A673 (cell line): ENCODE data around the gene RPS27A. TPM values are rescaled to one million over a fixed set of nuclear protein-coding genes. Genes with fewer than 3 reads are reported as not detected.
"Not testable (repeated sequence)": the region's sequence is repeated elsewhere in the genome, so short reads cannot be mapped to it uniquely, and the experiment has no call there.

Experiments
- BruUV-seq: library from RNA; stranded (reverse); fragments of 400-500 nt; replicated peaks from 2 replicates; lab custom pipeline; 2021; lab: Mats Ljungman, UMichigan
- CTCF ChIA-PET: fragments of 300-600 bp; sonication (Branson Sonifier 250); formaldehyde crosslinking; loops from one replicate; lab custom pipeline; 2022; ENCODE audit warnings: antibody characterized with exemption; lab: Charles Lee
- POLR2A ChIA-PET: fragments of 300-600 bp; sonication (Branson Sonifier 250); formaldehyde crosslinking; loops from one replicate; lab custom pipeline; 2022; ENCODE audit warnings: antibody characterized with exemption; ENCODE audit not compliant: low non-redundant PET; lab: Charles Lee
- DNase-seq: peaks from one replicate; pipeline ENCODE4 v3.0.0-alpha.2; 2015; ENCODE audit warnings: low spot score
- H3K27ac ChIP-seq: fragments of 200-600 bp; sonication (generic); 2 replicates; pipeline ENCODE4 v1.5.1; 2016; ENCODE audit warnings: mixed run types, low read depth, mild to moderate bottlenecking, mixed read lengths, antibody characterized with exemption, low read length; ENCODE audit not compliant: poor library complexity, severe bottlenecking
- H3K27me3 ChIP-seq: fragments of 200-600 bp; sonication (generic); replicated peaks from 2 replicates; pipeline ENCODE4 v1.6.1; 2017; ENCODE audit warnings: mixed run types, low read depth, mild to moderate bottlenecking, mixed read lengths, antibody characterized with exemption, low read length; ENCODE audit not compliant: insufficient read depth, poor library complexity
- H3K36me3 ChIP-seq: fragments of 200-600 bp; sonication (generic); 2 replicates; pipeline ENCODE4 v1.6.1; 2016; ENCODE audit warnings: mixed run types, mild to moderate bottlenecking, mixed read lengths, antibody characterized with exemption, low read length; ENCODE audit not compliant: insufficient read depth, poor library complexity, severe bottlenecking
- H3K4me1 ChIP-seq: fragments of 200-600 bp; sonication (generic); 2 replicates; pipeline ENCODE4 v1.6.1; 2017; ENCODE audit warnings: mixed run types, mild to moderate bottlenecking, mixed read lengths, antibody characterized with exemption, low read length; ENCODE audit not compliant: insufficient read depth, poor library complexity, severe bottlenecking
- H3K4me3 ChIP-seq: fragments of 200-600 bp; sonication (generic); 2 replicates; pipeline ENCODE4 v1.5.1; 2016; ENCODE audit warnings: low read depth, mixed run types, mild to moderate bottlenecking, mixed read lengths, low read length; ENCODE audit not compliant: poor library complexity, severe bottlenecking
- H3K9me3 ChIP-seq: fragments of 200-600 bp; sonication (generic); 2 replicates; pipeline ENCODE4 v1.6.1; 2016; ENCODE audit warnings: mixed run types, low read depth, mild to moderate bottlenecking, mixed read lengths, antibody characterized with exemption, low read length; ENCODE audit not compliant: poor library complexity, severe bottlenecking
- EZH2 ChIP-seq: fragments of 200-600 bp; sonication (generic); IDR thresholded peaks from 2 replicates; pipeline ENCODE4 v1.6.1; 2017; ENCODE audit warnings: borderline replicate concordance, low read depth, mild to moderate bottlenecking, mixed read lengths, antibody characterized with exemption, low read length; ENCODE audit not compliant: poor library complexity, severe bottlenecking
- intact Hi-C: fragments of 100-400 bp; cut with micrococcal nuclease; formaldehyde crosslinking; loops from one replicate; pipeline ENCODE4 v1.10.0; 2022; ENCODE audit not compliant: unreplicated experiment
- total RNA-seq: library from RNA; stranded (reverse); gene quantifications from 2 replicates; pipeline ENCODE4 v1.2.3, GENCODE V29; 2021
- TF ChIP-seq, protein P1 (sequence below): fragments of 300-800, 200-600 bp; sonication (generic); conservative IDR thresholded peaks from 2 replicates; pipeline ENCODE4 v1.5.1; 2017; ENCODE audit warnings: low read depth, mild to moderate bottlenecking, antibody characterized with exemption, low read length, moderate library complexity, mixed read lengths

Gene RPS27A
- total RNA-seq, 1 experiment from 2014 or later = 928 TPM

DNA sequence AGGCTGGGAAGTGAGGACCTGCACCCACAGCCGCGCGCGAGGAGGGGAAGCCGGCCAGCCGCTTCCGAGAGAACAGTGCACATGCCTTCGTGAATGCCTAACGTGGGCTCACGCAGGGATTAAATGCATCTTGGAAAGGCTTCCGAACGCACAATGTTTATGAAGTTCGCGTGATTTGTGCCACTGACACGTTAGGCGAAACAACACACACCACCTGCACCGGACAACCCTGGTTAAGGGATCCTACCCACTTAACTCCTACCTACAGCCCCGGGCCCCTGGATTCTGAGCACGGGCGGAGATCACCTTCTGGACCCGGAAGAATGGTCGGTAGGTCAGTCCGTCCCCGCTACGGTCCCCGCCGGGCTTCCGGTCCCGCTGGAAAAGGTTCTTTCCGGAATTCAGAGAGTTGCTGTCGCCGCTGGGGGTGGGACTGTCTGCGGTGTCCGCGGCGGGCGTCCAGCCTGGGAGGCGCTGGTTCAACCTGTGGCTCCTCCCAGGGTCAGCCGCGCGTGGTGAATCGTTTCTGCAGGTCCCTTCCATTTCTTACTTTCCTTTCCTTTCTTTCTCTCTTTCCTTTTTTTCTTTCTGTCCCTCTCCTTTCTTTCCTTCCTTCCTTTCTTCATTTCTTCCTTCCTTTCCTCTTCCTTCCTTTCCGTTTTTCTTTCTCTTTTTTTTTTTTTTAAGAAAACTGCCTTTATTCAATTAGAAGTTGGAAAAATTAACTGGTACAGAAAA lies 36.6 kb downstream of the RPS27A start, which contains the start of gene MTIF2:
Gene MTIF2, minus strand, starts transcription at position 325 of the 738 bp plus-strand sequence. CDS start 5,373 bp downstream, outside the sequence.
- no peaks in the 10 kb centered on the region for H3K9me3 ChIP-seq
- DNase-seq = peak; percentile 95
- TF ChIP-seq, protein P1, sequence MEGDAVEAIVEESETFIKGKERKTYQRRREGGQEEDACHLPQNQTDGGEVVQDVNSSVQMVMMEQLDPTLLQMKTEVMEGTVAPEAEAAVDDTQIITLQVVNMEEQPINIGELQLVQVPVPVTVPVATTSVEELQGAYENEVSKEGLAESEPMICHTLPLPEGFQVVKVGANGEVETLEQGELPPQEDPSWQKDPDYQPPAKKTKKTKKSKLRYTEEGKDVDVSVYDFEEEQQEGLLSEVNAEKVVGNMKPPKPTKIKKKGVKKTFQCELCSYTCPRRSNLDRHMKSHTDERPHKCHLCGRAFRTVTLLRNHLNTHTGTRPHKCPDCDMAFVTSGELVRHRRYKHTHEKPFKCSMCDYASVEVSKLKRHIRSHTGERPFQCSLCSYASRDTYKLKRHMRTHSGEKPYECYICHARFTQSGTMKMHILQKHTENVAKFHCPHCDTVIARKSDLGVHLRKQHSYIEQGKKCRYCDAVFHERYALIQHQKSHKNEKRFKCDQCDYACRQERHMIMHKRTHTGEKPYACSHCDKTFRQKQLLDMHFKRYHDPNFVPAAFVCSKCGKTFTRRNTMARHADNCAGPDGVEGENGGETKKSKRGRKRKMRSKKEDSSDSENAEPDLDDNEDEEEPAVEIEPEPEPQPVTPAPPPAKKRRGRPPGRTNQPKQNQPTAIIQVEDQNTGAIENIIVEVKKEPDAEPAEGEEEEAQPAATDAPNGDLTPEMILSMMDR = no peak
- TF ChIP-seq EZH2 = no peak
- no peaks in the 10 kb centered on the region for H3K4me1 ChIP-seq
- H3K27me3 ChIP-seq = no peaks in the 10 kb centered on the region
- H3K4me3 ChIP-seq = peak within 1 kb of the TSS; percentile 65
- ChIA-PET CTCF (interaction anchor here (0.7 kb wide), 1 partner anchor 1162 kb away, joined by 3 read pairs; no protein-coding TSS in a partner anchor), POLR2A (interaction anchor here (0.6 kb wide), 1 partner anchor 40 kb away, joined by 4 read pairs; no protein-coding TSS in a partner anchor)
- peak within 1 kb of the TSS; percentile 72 for H3K27ac ChIP-seq
- peaks cover 14% of the 10 kb centered on the region for H3K36me3 ChIP-seq
- BruUV-seq = no TSS peak
- intact Hi-C loops = loop anchor here (10.0 kb wide), 2 partner anchors 166 to 346 kb away; partner anchors contain the start of gene PPP4R3B

DNA sequence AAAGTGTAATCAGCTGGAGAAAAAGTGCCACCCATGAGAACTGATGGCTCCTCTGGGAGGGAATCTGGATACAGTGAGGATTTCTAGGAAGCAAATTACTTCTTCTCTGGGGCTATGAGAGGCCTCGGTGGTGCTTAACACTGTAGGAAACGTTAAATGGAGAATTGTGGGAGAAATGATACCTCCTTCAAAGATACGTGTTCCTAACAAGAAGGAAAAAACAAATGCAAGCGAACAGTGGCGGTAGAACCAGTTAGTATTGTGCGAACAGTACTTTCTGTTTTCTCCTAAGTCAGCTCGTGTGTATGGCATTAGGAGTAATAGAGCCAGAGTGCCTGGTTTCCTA lies 37.1 kb downstream of the RPS27A start:
- H3K4me1 ChIP-seq = no peaks in the 10 kb centered on the region
- POLR2A ChIA-PET = interaction anchor here (0.6 kb wide), 1 partner anchor 39 kb away, joined by 4 read pairs; no protein-coding TSS in a partner anchor
- H3K27me3 ChIP-seq = no peaks in the 10 kb centered on the region
- peak overlapping the region; percentile 72 for H3K27ac ChIP-seq
- H3K4me3 ChIP-seq = peak overlapping the region; percentile 65
- CTCF ChIA-PET = interaction anchor here (0.7 kb wide), 1 partner anchor 1163 kb away, joined by 3 read pairs; no protein-coding TSS in a partner anchor
- intact Hi-C loops = loop anchor here (10.0 kb wide), 2 partner anchors 165 to 345 kb away; partner anchors contain the start of gene PPP4R3B
- peak; percentile 10 for DNase-seq
- H3K9me3 ChIP-seq = no peaks in the 10 kb centered on the region
- peaks cover 9% of the 10 kb centered on the region for H3K36me3 ChIP-seq
- no peak for TF ChIP-seq EZH2
- TF ChIP-seq, protein P1 = no peak
- TSS peak; percentile 96 for BruUV-seq

DNA sequence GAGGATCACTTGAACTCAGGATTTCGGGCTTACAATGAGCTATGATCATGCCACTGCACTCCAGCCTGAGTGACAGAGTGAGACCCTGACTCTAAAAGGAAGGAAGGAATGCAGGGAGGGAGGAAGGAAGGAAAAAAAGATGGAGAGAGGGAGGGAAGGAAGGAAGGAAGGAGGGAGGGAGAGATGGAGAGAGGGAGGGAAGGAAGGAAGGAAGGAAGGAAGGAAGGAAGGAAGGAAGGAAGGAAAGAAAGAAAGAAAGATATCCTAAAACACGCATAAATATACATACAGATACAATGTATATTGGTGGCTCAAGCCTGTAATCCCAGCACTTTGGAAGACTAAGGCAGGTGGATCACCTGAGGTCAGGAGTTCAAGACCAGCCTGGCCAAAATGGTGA lies 41.9 kb downstream of the RPS27A start:
- BruUV-seq, H3K27me3 ChIP-seq, DNase-seq, H3K4me3 ChIP-seq, H3K9me3 ChIP-seq, intact Hi-C loops, POLR2A ChIA-PET, H3K27ac ChIP-seq, H3K36me3 ChIP-seq, CTCF ChIA-PET, H3K4me1 ChIP-seq: not testable (repeated sequence)
